ENCODE measurements around the gene STKLD1. TPM values are rescaled to one million over a fixed set of nuclear protein-coding genes. Genes with fewer than 3 reads are reported as not detected.

Gene STKLD1
- total and polyA plus RNA-seq, 3 donors from 2014 or later: 8.4 to 33.1 (median 20.9) TPM

GRCh38 chr9:133421615-133422542 lies 45.7 kb downstream of the STKLD1 start, which contains the start of gene ADAMTS13:
Gene ADAMTS13 (plus strand): TSS chr9:133422367. CDS start chr9:133422444, 77 bp downstream.
- no peak for DNase-seq
- TF ChIP-seq POLR2A (IDR thresholded peaks at IDR 0.05): no peak
- TF ChIP-seq CTCF (IDR thresholded peaks at IDR 0.05): no peak
- Histone ChIP-seq H3K9me3 (no peaks in the 10 kb centered on the region), H3K27me3 (no peaks in the 10 kb centered on the region), H3K36me3 (ENCODE audit: low read depth, missing control alignments) (no peaks in the 10 kb centered on the region), H3K4me3 (no peak within 1 kb of the TSS), H3K4me1 (peaks cover 4% of the 10 kb centered on the region), H3K27ac (no peak within 1 kb of the TSS)
- intact Hi-C loops (cut with DNase I; ENCODE audit: low total_unique reads): no loop called here
- WGBS, 2 donors: 70 to 75% methylated on average over 16 to 23 of the region's 23 CpGs

GRCh38 chr9:133423216-133423615 lies 47.0 kb downstream of the STKLD1 start:
- no peak overlapping the region for H3K27ac ChIP-seq
- H3K36me3 ChIP-seq (ENCODE audit: low read depth, missing control alignments): no peaks in the 10 kb centered on the region
- no peak overlapping the region for H3K4me3 ChIP-seq
- WGBS, 2 donors: 61 to 64% methylated on average over 3 of the region's 3 CpGs
- H3K9me3 ChIP-seq: no peaks in the 10 kb centered on the region
- intact Hi-C loops (cut with DNase I; ENCODE audit: low total_unique reads): no loop called here
- no peaks in the 10 kb centered on the region for H3K4me1 ChIP-seq
- DNase-seq: no peak
- no peak for TF ChIP-seq POLR2A (IDR thresholded peaks at IDR 0.05)
- no peak for TF ChIP-seq CTCF (IDR thresholded peaks at IDR 0.05)
- no peaks in the 10 kb centered on the region for H3K27me3 ChIP-seq

DNA sequence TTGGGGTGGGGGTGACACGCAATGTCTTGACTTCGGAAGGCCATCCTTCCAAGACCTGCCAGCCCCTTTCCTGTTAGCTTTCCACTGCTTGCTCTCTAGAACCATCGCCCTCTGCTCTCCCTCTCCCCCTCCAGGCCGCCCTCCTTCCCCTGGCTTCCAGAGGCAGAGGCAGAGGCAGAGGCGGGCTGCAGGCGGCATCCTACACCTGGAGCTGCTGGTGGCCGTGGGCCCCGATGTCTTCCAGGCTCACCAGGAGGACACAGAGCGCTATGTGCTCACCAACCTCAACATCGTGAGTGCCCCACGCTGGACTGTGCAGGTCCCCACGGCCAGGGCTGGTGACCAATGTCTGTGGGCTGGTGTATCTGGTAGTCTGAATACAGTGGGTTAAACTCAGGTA lies 48.0 kb downstream of the STKLD1 start:
- WGBS, 2 donors: 93 to 95% methylated on average over 12 of the region's 12 CpGs
- no peaks in the 10 kb centered on the region for H3K9me3 ChIP-seq
- no peaks in the 10 kb centered on the region for H3K4me1 ChIP-seq
- no peak for DNase-seq
- no peak for TF ChIP-seq CTCF (IDR thresholded peaks at IDR 0.05)
- no peak for TF ChIP-seq POLR2A (IDR thresholded peaks at IDR 0.05)
- no peak overlapping the region for H3K4me3 ChIP-seq
- H3K27me3 ChIP-seq: no peaks in the 10 kb centered on the region
- H3K36me3 ChIP-seq (ENCODE audit: low read depth, missing control alignments): no peaks in the 10 kb centered on the region
- no peak overlapping the region for H3K27ac ChIP-seq
- intact Hi-C loops (cut with DNase I; ENCODE audit: low total_unique reads): no loop called here

DNA sequence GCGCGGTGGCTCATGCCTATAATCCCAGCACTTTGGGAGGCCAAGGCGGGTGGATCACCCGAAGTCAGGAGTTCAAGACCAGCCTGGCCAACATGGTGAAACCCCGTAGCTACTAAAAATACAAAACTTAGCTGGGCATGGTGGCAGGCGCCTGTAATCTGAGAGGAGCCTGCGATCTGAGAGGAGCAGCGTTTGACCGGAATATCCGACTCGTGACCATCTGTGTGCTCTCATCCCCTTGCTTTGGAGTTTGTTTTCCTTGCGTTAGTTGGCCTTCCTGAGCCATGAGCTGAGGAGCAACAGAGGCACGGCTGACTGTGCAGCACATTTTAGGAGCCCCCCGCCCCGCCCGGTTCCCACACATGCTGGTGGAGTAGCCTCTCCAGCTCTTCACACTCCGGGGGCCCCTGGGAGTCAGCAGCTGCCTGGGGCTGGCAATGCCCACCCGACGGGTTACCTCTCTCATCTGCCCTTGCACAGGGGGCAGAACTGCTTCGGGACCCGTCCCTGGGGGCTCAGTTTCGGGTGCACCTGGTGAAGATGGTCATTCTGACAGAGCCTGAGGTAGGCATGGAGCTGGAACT lies 49.0 kb downstream of the STKLD1 start:
- Histone ChIP-seq H3K4me1 (no peaks in the 10 kb centered on the region), H3K9me3 (no peaks in the 10 kb centered on the region), H3K27me3 (no peaks in the 10 kb centered on the region), H3K36me3 (ENCODE audit: low read depth, missing control alignments) (no peaks in the 10 kb centered on the region), H3K27ac (no peak overlapping the region), H3K4me3 (no peak overlapping the region)
- no peak for TF ChIP-seq CTCF (IDR thresholded peaks at IDR 0.05)
- TF ChIP-seq POLR2A (IDR thresholded peaks at IDR 0.05): no peak
- WGBS, 2 donors: 91 to 97% methylated on average over 13 to 22 of the region's 22 CpGs
- no peak for DNase-seq
- intact Hi-C loops (cut with DNase I; ENCODE audit: low total_unique reads): no loop called here
